GM12891 (cell line): ENCODE data around the gene PRKCA.

ENCODE experiments used
- DNase-seq: peaks from one replicate; pipeline ENCODE4 v3.0.0; 2011; ENCODE audit warnings: low spot score; ENCODE audit not compliant: insufficient read length
- FAIRE-seq: peaks from 2 replicates; lab custom pipeline; 2011; peaks lifted over from hg19 to GRCh38; lab: Jason Lieb, UNC
- PAX5 ChIP-seq: IDR thresholded peaks from 2 replicates; pipeline ENCODE4 v1.6.1; 2011; ENCODE audit warnings: low read length, moderate library complexity, mild to moderate bottlenecking; ENCODE audit not compliant: insufficient read depth, severe bottlenecking
- POLR2A ChIP-seq: IDR thresholded peaks from 2 replicates; pipeline ENCODE4 v1.6.1; 2011; ENCODE audit warnings: low read depth, low read length, control low read depth
- POLR2AphosphoS5 ChIP-seq: IDR thresholded peaks from 2 replicates; pipeline ENCODE4 v1.6.1; 2011; ENCODE audit warnings: low read depth, low read length, control low read depth
- POU2F2 ChIP-seq: IDR thresholded peaks from 2 replicates; pipeline ENCODE4 v1.6.1; 2011; ENCODE audit warnings: low read depth, mild to moderate bottlenecking, control low read depth, low read length, moderate library complexity
- SPI1 ChIP-seq: IDR thresholded peaks from 2 replicates; pipeline ENCODE4 v1.6.1; 2011; ENCODE audit warnings: low read depth, low read length, control low read depth
- TAF1 ChIP-seq: IDR thresholded peaks from 2 replicates; pipeline ENCODE4 v1.6.1; 2011; ENCODE audit warnings: low read depth, low read length, control low read depth

Gene PRKCA

GRCh38 chr17:66423056-66423955 lies 120.9 kb downstream of the PRKCA start:
- FAIRE-seq (no peak), DNase-seq (no peak)
- TF ChIP-seq SPI1 (no peak), TAF1 (no peak), PAX5 (no peak), POLR2A (no peak), POLR2AphosphoS5 (no peak), POU2F2 (no peak)

- FAIRE-seq (no peak), DNase-seq (no peak)
- TF ChIP-seq PAX5 (no peak), SPI1 (no peak), TAF1 (no peak), POLR2AphosphoS5 (no peak), POU2F2 (no peak), POLR2A (no peak)
Measured at GRCh38 chr17:66425756-66426396, 123.5 kb downstream of the PRKCA start.

- TF ChIP-seq TAF1 (no peak), POLR2A (no peak), PAX5 (no peak)
- DNase-seq, result no peak
- no peak for FAIRE-seq
Measured at GRCh38 chr17:66426397-66427033, 124.1 kb downstream of the PRKCA start.

GRCh38 chr17:66427134-66427533 lies 124.7 kb downstream of the PRKCA start:
- FAIRE-seq (no peak), DNase-seq (no peak)
- no peak for TF ChIP-seq TAF1

GRCh38 chr17:66429680-66430079 lies 127.3 kb downstream of the PRKCA start:
- DNase-seq, result no peak
- no peak for FAIRE-seq
- no peak for TF ChIP-seq PAX5
- no peak for TF ChIP-seq SPI1
- TF ChIP-seq TAF1, result no peak
- TF ChIP-seq POU2F2, result no peak
- no peak for TF ChIP-seq POLR2AphosphoS5
- no peak for TF ChIP-seq POLR2A

GRCh38 chr17:66430846-66431795 lies 128.7 kb downstream of the PRKCA start:
- FAIRE-seq (no peak), DNase-seq (no peak)
- TF ChIP-seq POLR2AphosphoS5 (no peak), TAF1 (no peak), POU2F2 (no peak), POLR2A (no peak), SPI1 (no peak), PAX5 (no peak)

GRCh38 chr17:66431910-66432309 lies 129.5 kb downstream of the PRKCA start:
- DNase-seq, result no peak
- no peak for FAIRE-seq
- no peak for TF ChIP-seq POU2F2
- no peak for TF ChIP-seq POLR2A
- no peak for TF ChIP-seq SPI1
- no peak for TF ChIP-seq PAX5
- no peak for TF ChIP-seq POLR2AphosphoS5
- no peak for TF ChIP-seq TAF1

GRCh38 chr17:66432411-66432957 lies 130.1 kb downstream of the PRKCA start:
- DNase-seq, result no peak
- FAIRE-seq, result no peak
- TF ChIP-seq PAX5 (no peak), SPI1 (no peak), POLR2A (no peak), TAF1 (no peak), POLR2AphosphoS5 (no peak), POU2F2 (no peak)
